ENCODE measurements around the gene METTL13. TPM values are rescaled to one million over a fixed set of nuclear protein-coding genes. Genes with fewer than 3 reads are reported as not detected.

The METTL13 gene
- total and polyA plus RNA-seq, 9 of the 15 experiments (the other 6 are each of a cell fraction or from before 2014, with no cell fraction given), result 18.9 to 78.9 (median 54.9) TPM

- TF ChIP-seq CHD7 (IDR thresholded peaks at IDR 0.05; ENCODE audit: low read depth, low read length) (no peak), NCOA2 (IDR thresholded peaks at IDR 0.05; ENCODE audit: partially characterized antibody in 2 of 2) (no peak), TCF3 (CRISPR knock-in tag; IDR thresholded peaks at IDR 0.05) (no peak), UBTF (IDR thresholded peaks at IDR 0.05; ENCODE audit: borderline replicate concordance in 1 of 2, low read depth in 2 of 2, low read length in 2 of 2) (no peak)
These were observed 36.5 kb upstream of the METTL13 start (continued) for GRCh38 chr1:171744986-171745385.
